Testis (tissue), 3 donors: Measurements from ENCODE around the gene SOX21. TPM values are rescaled to one million over a fixed set of nuclear protein-coding genes. Genes with fewer than 3 reads are reported as not detected.

Experiments
- DNase-seq: peaks from one replicate; pipeline ENCODE4 v3.0.0-alpha.2; 2019
- H3K27ac ChIP-seq, 2 donors: fragments of 200-600 bp; sonication (generic); one replicate each; pipeline ENCODE4 v1.5.1; 2019
- H3K27me3 ChIP-seq: fragments of 200-600 bp; sonication (generic); one replicate; pipeline ENCODE4 v1.5.1; 2019
- H3K36me3 ChIP-seq: fragments of 200-600 bp; sonication (generic); one replicate; pipeline ENCODE4 v1.5.1; 2017; ENCODE audit warnings: low read depth; ENCODE audit errors: missing control alignments
- H3K4me1 ChIP-seq: fragments of 200-600 bp; sonication (generic); one replicate; pipeline ENCODE4 v1.5.1; 2019
- H3K4me3 ChIP-seq, 2 donors: fragments of 200-600 bp; sonication (generic); one replicate each; pipeline ENCODE4 v1.5.1; 2017 to 2019
- H3K9me3 ChIP-seq: fragments of 200-600 bp; sonication (generic); one replicate; pipeline ENCODE4 v1.5.1; 2017
- CTCF ChIP-seq, 3 experiments: fragments of 450-650 bp in 2 of 3; fragments of 200-600 bp in 1 of 3; sonication (generic) in 1 of 3; IDR thresholded peaks; one replicate each; pipeline ENCODE4 v1.5.1; 2016 to 2019; ENCODE audit warnings: antibody characterized with exemption in 3 of 3, mild to moderate bottlenecking in 2 of 3, moderate library complexity in 1 of 3
- POLR2A ChIP-seq: fragments of 450-650 bp; IDR thresholded peaks from one replicate; pipeline ENCODE4 v1.6.1; 2017; ENCODE audit warnings: antibody characterized with exemption, mild to moderate bottlenecking, moderate library complexity
- WGBS, 2 donors: methylation state at CpG; one replicate each; pipeline ENCODE4 v1.1.5; 2018; 5-methylcytosine and 5-hydroxymethylcytosine counted together
- intact Hi-C: fragments of 100-400 bp; cut with DNase I; formaldehyde crosslinking; loops from one replicate; pipeline ENCODE4 v1.15.1; 2023; ENCODE audit warnings: low total_unique reads
- polyA plus RNA-seq: library from polyadenylated mRNA; stranded (reverse); fragments of 350-450 nt; fragmentation: Illumina TruSeq; extraction: RNeasy Lipid Tissue Mini Kit (QIAGEN cat#74804); gene quantifications from one replicate; pipeline ENCODE4 v1.2.3, GENCODE V29; 2014; ENCODE audit warnings: low read depth, low replicate concordance; ENCODE audit not compliant: insufficient read depth
- total RNA-seq, 2 donors: library from RNA; depleted of rRNA; stranded (reverse); fragments of >200 nt; gene quantifications; one replicate each; pipeline ENCODE4 v1.2.3, GENCODE V29; 2016

The SOX21 gene
- total and polyA plus RNA-seq, 3 donors from 2014 or later: 0.15 to 0.71 (median 0.56) TPM

- no peaks in the 10 kb centered on the region for H3K27me3 ChIP-seq
- 16 to 22% methylated on average over 28 to 37 of the region's 42 CpGs for WGBS, 2 donors
- intact Hi-C loops: no loop called here
- no peak overlapping the region for H3K27ac ChIP-seq
- no peaks in the 10 kb centered on the region for H3K36me3 ChIP-seq
- H3K9me3 ChIP-seq: no peaks in the 10 kb centered on the region
- no peak for DNase-seq
- no peak overlapping the region for H3K4me3 ChIP-seq
- H3K4me1 ChIP-seq: no peaks in the 10 kb centered on the region
- TF ChIP-seq CTCF (IDR thresholded peaks at IDR 0.05) (no peak), POLR2A (no peak)
Measured at GRCh38 chr13:94701313-94702180, 10.8 kb downstream of the SOX21 start.

GRCh38 chr13:94700536-94700935 lies 11.8 kb downstream of the SOX21 start:
- no peak for DNase-seq
- Histone ChIP-seq H3K27ac (no peak overlapping the region), H3K36me3 (no peaks in the 10 kb centered on the region), H3K27me3 (no peaks in the 10 kb centered on the region), H3K4me1 (no peaks in the 10 kb centered on the region), H3K4me3 (no peak overlapping the region), H3K9me3 (no peaks in the 10 kb centered on the region)
- intact Hi-C loops: no loop called here
- TF ChIP-seq CTCF (IDR thresholded peaks at IDR 0.05) (no peak), POLR2A (no peak)
- 73 to 74% methylated on average over 5 of the region's 5 CpGs for WGBS, 2 donors

GRCh38 chr13:94700051-94700535 lies 12.3 kb downstream of the SOX21 start:
- no peaks in the 10 kb centered on the region for H3K4me1 ChIP-seq
- no peaks in the 10 kb centered on the region for H3K27me3 ChIP-seq
- no peaks in the 10 kb centered on the region for H3K9me3 ChIP-seq
- H3K27ac ChIP-seq: no peak overlapping the region
- intact Hi-C loops: no loop called here
- no peak for DNase-seq
- no peak overlapping the region for H3K4me3 ChIP-seq
- WGBS, 2 donors: 70 to 84% methylated on average over 3 of the region's 3 CpGs
- TF ChIP-seq CTCF (IDR thresholded peaks at IDR 0.05) (no peak), POLR2A (no peak)
- H3K36me3 ChIP-seq: no peaks in the 10 kb centered on the region

- Histone ChIP-seq H3K4me3 (no peak overlapping the region), H3K9me3 (no peaks in the 10 kb centered on the region), H3K27ac (no peak overlapping the region), H3K4me1 (no peaks in the 10 kb centered on the region), H3K36me3 (no peaks in the 10 kb centered on the region), H3K27me3 (no peaks in the 10 kb centered on the region)
- 96 to 100% methylated on average over 1 of the region's 1 CpG for WGBS, 2 donors
- TF ChIP-seq CTCF (IDR thresholded peaks at IDR 0.05): no peak
- no peak for TF ChIP-seq POLR2A
- intact Hi-C loops: no loop called here
- no peak for DNase-seq
Measured at GRCh38 chr13:94696171-94696570, 16.2 kb downstream of the SOX21 start.
